A549 (cell line): ENCODE measurements around the gene BANP. TPM values are rescaled to one million over a fixed set of nuclear protein-coding genes. Genes with fewer than 3 reads are reported as not detected.

ENCODE experiments used
- ATAC-seq, 2 experiments: fragments of 200-7000 bp in 1 of 2; fragments of >200 bp in 1 of 2; cut with Nextera tagmentation in 1 of 2; cut with Tn5 transposase in 1 of 2; 3 replicates each; pipeline versions ENCODE4 v1.8.0 to v1.9.1; 2018 to 2020; ENCODE audit warnings: mild to moderate bottlenecking in 1 of 2, moderate library complexity in 1 of 2
- CTCF ChIA-PET: fragments of 300-600 bp; sonication (Branson Sonifier 250); formaldehyde crosslinking; extraction: SDS; loops from one replicate; lab custom pipeline; 2021; ENCODE audit warnings: antibody characterized with exemption, inconsistent platforms; lab: Yijun Ruan, JAX
- POLR2A ChIA-PET: fragments of 350-600 bp; formaldehyde crosslinking; extraction: SDS; loops from one replicate; lab custom pipeline; 2021; ENCODE audit warnings: antibody characterized with exemption, inconsistent platforms; lab: Yijun Ruan, JAX
- DNase-seq, 2 experiments: peaks; one replicate each; pipeline versions ENCODE4 v3.0.0 to v3.0.0-alpha.2; 2011 to 2016; ENCODE audit warnings: low read depth in 1 of 2, low spot score in 1 of 2
- FAIRE-seq: peaks from 2 replicates; lab custom pipeline; 2011; peaks lifted over from hg19 to GRCh38; lab: Jason Lieb, UNC
- H3K27ac ChIP-seq, 2 experiments: fragments of >200 bp; sonication (Bioruptor Twin); formaldehyde crosslinking; 3 replicates each; pipeline ENCODE4 v1.5.1; 2016 to 2017
- H3K4me1 ChIP-seq: fragments of >200 bp; sonication (Bioruptor Twin); formaldehyde crosslinking; 3 replicates; pipeline ENCODE4 v1.6.1; 2016
- H3K4me2 ChIP-seq: fragments of >200 bp; sonication (Bioruptor Twin); formaldehyde crosslinking; 3 replicates; pipeline ENCODE4 v1.6.1; 2016
- H3K4me3 ChIP-seq: fragments of >200 bp; sonication (Bioruptor Twin); formaldehyde crosslinking; 3 replicates; pipeline ENCODE4 v1.5.1; 2016
- H3K9me3 ChIP-seq: fragments of >200 bp; sonication (Bioruptor Twin); formaldehyde crosslinking; 3 replicates; pipeline ENCODE4 v1.6.1; 2016
- ATOH8 ChIP-seq: fragments of 250-450 bp; sonication (Bioruptor Pico); IDR thresholded peaks from 2 replicates; pipeline ENCODE4 v1.5.0; 2020; ENCODE audit warnings: low read depth, mild to moderate bottlenecking, moderate library complexity
- BCL3 ChIP-seq: fragments of >200 bp; sonication (Bioruptor Twin); formaldehyde crosslinking; IDR thresholded peaks from 3 replicates; pipeline ENCODE4 v1.6.1; 2016
- BHLHE40 ChIP-seq: IDR thresholded peaks from 2 replicates; pipeline ENCODE4 v1.6.1; 2012; ENCODE audit warnings: low read depth, low read length, inconsistent platforms
- CEBPB ChIP-seq, 2 experiments: fragments of >200 bp in 1 of 2; sonication (Bioruptor Twin) in 1 of 2; formaldehyde crosslinking in 1 of 2; IDR thresholded peaks; 2 replicates each; pipeline ENCODE4 v1.6.1; 2012 to 2016
- CHD2 ChIP-seq: fragments of 150-350 bp; IDR thresholded peaks from 2 replicates; pipeline ENCODE4 v1.6.1; 2014; ENCODE audit warnings: low read length; ENCODE audit not compliant: partially characterized antibody
- CTCF ChIP-seq: fragments of >200 bp; sonication (Bioruptor Twin); formaldehyde crosslinking; IDR thresholded peaks from 3 replicates; pipeline ENCODE4 v1.5.1; 2016
- FOSB ChIP-seq: fragments of 250-450 bp; sonication (Bioruptor Pico); IDR thresholded peaks from 2 replicates; pipeline ENCODE4 v1.5.0; 2020; ENCODE audit warnings: mild to moderate bottlenecking, moderate library complexity
- FOSL2 ChIP-seq, 2 experiments: fragments of 450-650 bp in 1 of 2; fragments of >200 bp in 1 of 2; sonication (Bioruptor Twin) in 1 of 2; formaldehyde crosslinking; IDR thresholded peaks; 2 replicates each; pipeline versions ENCODE4 v1.5.0 to v1.6.1; 2016 to 2020; ENCODE audit warnings: mild to moderate bottlenecking in 1 of 2, moderate library complexity in 1 of 2
- GATA3 ChIP-seq: IDR thresholded peaks from 2 replicates; pipeline ENCODE4 v1.6.1; 2012; ENCODE audit warnings: borderline replicate concordance
- HDAC2 ChIP-seq: fragments of 200-600 bp; sonication (generic); IDR thresholded peaks from 2 replicates; pipeline ENCODE4 v1.6.1; 2016
- NR3C1 ChIP-seq: fragments of >200 bp; sonication (Bioruptor Twin); formaldehyde crosslinking; IDR thresholded peaks from 3 replicates; pipeline ENCODE4 v1.6.1; 2017
- POLR2A ChIP-seq: IDR thresholded peaks from 2 replicates; pipeline ENCODE4 v1.6.1; 2012; ENCODE audit warnings: mild to moderate bottlenecking, low read length
- RARB ChIP-seq: fragments of 250-450 bp; sonication (Bioruptor Pico); IDR thresholded peaks from 2 replicates; pipeline ENCODE4 v1.8.0; 2021; ENCODE audit warnings: mild to moderate bottlenecking, moderate library complexity
- RCOR1 ChIP-seq: fragments of 150-350 bp; IDR thresholded peaks from 2 replicates; pipeline ENCODE4 v1.6.1; 2014; ENCODE audit warnings: antibody characterized with exemption, low read length, low read depth
- REST ChIP-seq: fragments of 200-600 bp; sonication (generic); IDR thresholded peaks from 2 replicates; pipeline ENCODE4 v1.6.1; 2016; ENCODE audit warnings: antibody characterized with exemption, mild to moderate bottlenecking, moderate library complexity
- SMC3 ChIP-seq: fragments of >200 bp; sonication (Bioruptor Twin); formaldehyde crosslinking; IDR thresholded peaks from 3 replicates; pipeline ENCODE4 v1.6.1; 2018; ENCODE audit warnings: inconsistent platforms
- SREBF2 ChIP-seq: fragments of 450-650 bp; IDR thresholded peaks from 2 replicates; pipeline ENCODE4 v1.6.1; 2014; ENCODE audit warnings: mild to moderate bottlenecking, moderate library complexity
- TFCP2L1 ChIP-seq: fragments of 250-450 bp; sonication (Bioruptor Pico); IDR thresholded peaks from 2 replicates; pipeline ENCODE4 v1.5.0; 2021; ENCODE audit warnings: mild to moderate bottlenecking
- TP53 ChIP-seq: fragments of 250-450 bp; sonication (Bioruptor Pico); IDR thresholded peaks from 2 replicates; pipeline ENCODE4 v1.5.0; 2021; ENCODE audit warnings: mild to moderate bottlenecking, moderate library complexity
- ZFP36 ChIP-seq: fragments of 450-650 bp; IDR thresholded peaks from 2 replicates; pipeline ENCODE4 v1.6.1; 2014; ENCODE audit warnings: borderline replicate concordance; ENCODE audit not compliant: partially characterized antibody
- ZSCAN20 ChIP-seq: fragments of 250-450 bp; sonication (Bioruptor Pico); IDR thresholded peaks from 2 replicates; pipeline ENCODE4 v1.8.0; 2022; ENCODE audit warnings: mild to moderate bottlenecking, moderate library complexity
- WGBS: methylation state at CpG from one replicate; pipeline ENCODE4 v1.1.6; 2017; ENCODE audit errors: missing lambda C conversion rate; 5-methylcytosine and 5-hydroxymethylcytosine counted together
- polyA plus RNA-seq, 4 experiments: library from polyadenylated mRNA; depleted of rRNA in 3 of 4; stranded (reverse); fragments of >200 nt; fragmentation: RNase III in 1 of 4; extraction: RNeasy Plus Mini Kit Qiagen cat#74134 plus additional on column Dnase treatment in 1 of 4; gene quantifications; 2 replicates in 3 of 4; 3 replicates in 1 of 4; pipeline ENCODE4 v1.2.3, GENCODE V29; 2011 to 2017

The BANP gene
- polyA plus RNA-seq, 2 of the 4 experiments (the other 2 are of a cell fraction): 17.1 to 17.2 TPM

GRCh38 chr16:87926246-87927194, 24.7 kb upstream of the BANP start:
- no peak for DNase-seq
- no peak overlapping the region for H3K4me3 ChIP-seq
- TF ChIP-seq CTCF (no peak), BHLHE40 (no peak), TFCP2L1 (CRISPR knock-in tag) (no peak)
- TF ChIP-seq, all 56 proteins: peak for 0
- Histone ChIP-seq H3K4me1 (no peaks in the 10 kb centered on the region), H3K4me2 (no peak overlapping the region), H3K9me3 (no peaks in the 10 kb centered on the region), H3K27ac (no peak overlapping the region)
- ChIA-PET CTCF (interaction anchor here (0.6 to 2.0 kb wide), 7 partner anchors 8 to 634 kb away, joined by 3 to 7 read pairs (median 3); no protein-coding TSS in a partner anchor), POLR2A (no interaction called here)
- ATAC-seq (no peak), FAIRE-seq (no peak)
- WGBS: 76% methylated on average over 44 of the region's 44 CpGs

GRCh38 chr16:87927195-87927562, 24.1 kb upstream of the BANP start:
- ChIA-PET POLR2A (no interaction called here), CTCF (interaction anchor here (0.8 to 1.6 kb wide), 5 partner anchors 9 to 633 kb away, joined by 3 to 5 read pairs (median 3); partner anchors contain the start of gene CA5A)
- TF ChIP-seq CHD2 (no peak), SREBF2 (no peak), FOSB (no peak), NR3C1 (no peak), FOSL2 (IDR thresholded peaks at IDR 0.05) (no peak), FOSL2 (CRISPR knock-in tag; IDR thresholded peaks at IDR 0.05) (no peak), CTCF (0 out of 3 replicates have a peak, but pooled peaks have one; percentile 9), HDAC2 (no peak)
- FAIRE-seq: no peak
- no peaks in the 10 kb centered on the region for H3K9me3 ChIP-seq
- no peak overlapping the region for H3K4me2 ChIP-seq
- ATAC-seq: peak in 1 of 2 experiments; percentile 38; a peak in 2 of 6 replicates
- 25% methylated on average over 4 of the region's 4 CpGs for WGBS
- H3K4me1 ChIP-seq: no peaks in the 10 kb centered on the region
- H3K27ac ChIP-seq: no peak overlapping the region
- no peak for DNase-seq
- H3K4me3 ChIP-seq: no peak overlapping the region

- Histone ChIP-seq H3K9me3 (no peaks in the 10 kb centered on the region; the same call in 2 of the 3 replicates), H3K4me1 (no peaks in the 10 kb centered on the region), H3K4me3 (no peak overlapping the region), H3K4me2 (no peak overlapping the region), H3K27ac (no peak overlapping the region)
- FAIRE-seq: no peak
- DNase-seq: no peak
- 41% methylated on average over 7 of the region's 7 CpGs for WGBS
- no peak for ATAC-seq
- ChIA-PET POLR2A (no interaction called here), CTCF (interaction anchor here (0.6 to 1.1 kb wide), 2 partner anchors 9 to 186 kb away, joined by 3 to 4 read pairs; no protein-coding TSS in a partner anchor)
- TF ChIP-seq CEBPB (IDR thresholded peaks at IDR 0.05) (no peak), POLR2A (no peak), RARB (CRISPR knock-in tag) (no peak), REST (no peak), TP53 (no peak), RCOR1 (no peak), SREBF2 (no peak), BCL3 (no peak), SMC3 (no peak), ZFP36 (no peak), ZSCAN20 (no peak), GATA3 (no peak), ATOH8 (CRISPR knock-in tag) (no peak), TFCP2L1 (CRISPR knock-in tag) (no peak)
These were observed 21.2 kb upstream of the BANP start for GRCh38 chr16:87929986-87930385.
